Cardiac septum (tissue), 1 donor: ENCODE results near the gene SLC4A7. TPM values are rescaled to one million over a fixed set of nuclear protein-coding genes. Genes with fewer than 3 reads are reported as not detected.
"Not testable (repeated sequence)": the region's sequence is repeated elsewhere in the genome, so short reads cannot be mapped to it uniquely, and the experiment has no call there.

ENCODE experiments used
- DNase-seq: peaks from one replicate; pipeline ENCODE4 v3.0.0-alpha.2; 2020; ENCODE audit warnings: low spot score
- intact Hi-C: fragments of 100-400 bp; cut with DNase I; formaldehyde crosslinking; loops from one replicate; pipeline ENCODE4 v1.14.0; 2022
- total RNA-seq: library from RNA; stranded (reverse); fragmentation: NEBNext Ultra II Directional; extraction: Animal tissue kit (Norgen Biotek cat#: 25700); gene quantifications from one replicate; pipeline ENCODE4 v1.2.1, GENCODE V29; 2021
- donor health status: DM: no; HTN: no; CAD: no.

SLC4A7 gene
- total RNA-seq, 1 donor from 2014 or later, result 13.5 TPM

- DNase-seq, result no peak
- intact Hi-C loops, result no loop called here
Measured at GRCh38 chr3:27340534-27340933, 143.7 kb downstream of the SLC4A7 start.

- DNase-seq, result no peak
- intact Hi-C loops, result no loop called here
Measured at GRCh38 chr3:27335571-27335970, 148.6 kb downstream of the SLC4A7 start.

GRCh38 chr3:27333843-27334242 lies 150.3 kb downstream of the SLC4A7 start:
- DNase-seq, result no peak
- intact Hi-C loops, result no loop called here

GRCh38 chr3:27328982-27329762 lies 155.0 kb downstream of the SLC4A7 start:
- intact Hi-C loops, DNase-seq: not testable (repeated sequence)

DNA sequence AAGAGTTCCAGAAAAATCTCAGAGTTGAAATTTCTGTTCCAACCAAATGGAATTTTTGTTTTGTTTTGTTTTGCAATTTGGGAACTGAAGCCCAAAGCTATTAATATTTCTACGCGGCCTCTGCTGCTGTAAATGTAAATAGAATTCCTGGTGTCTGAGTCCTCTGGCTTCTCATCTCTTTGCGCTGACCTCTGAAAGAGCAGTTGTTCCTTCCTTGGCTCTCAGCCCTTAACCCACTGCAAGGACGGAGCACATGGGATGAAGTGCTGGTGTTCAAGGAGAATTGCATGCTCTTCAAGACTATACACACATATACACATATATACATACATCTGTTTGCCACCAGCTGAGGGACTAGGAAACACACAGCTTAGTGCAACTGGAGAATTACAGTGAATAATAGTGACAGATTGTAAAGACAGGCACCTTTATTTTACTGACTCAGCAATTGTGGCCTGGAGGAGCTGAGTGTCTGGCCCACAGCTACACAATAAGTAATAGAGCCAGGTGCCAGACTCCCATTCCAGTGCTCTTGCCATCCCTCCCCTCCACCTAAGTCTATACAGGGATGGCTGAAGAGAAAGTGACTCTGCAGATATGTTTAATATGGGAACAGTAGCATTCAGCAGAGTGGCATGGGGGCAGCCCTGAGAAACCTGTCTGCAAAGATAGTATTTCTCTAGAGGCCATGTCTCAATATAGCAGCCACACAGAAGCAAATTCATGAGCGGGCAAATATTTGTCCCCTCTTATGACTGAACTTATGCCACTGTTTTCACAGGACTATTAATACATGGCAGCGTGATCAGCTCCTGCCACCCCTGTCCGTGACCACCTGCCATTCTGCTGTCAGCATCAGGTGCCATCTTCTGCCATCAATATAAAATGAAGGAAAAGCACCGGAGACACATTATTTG lies 157.3 kb downstream of the SLC4A7 start:
- no peak for DNase-seq
- intact Hi-C loops, result loop anchor here (2.0 kb wide), 1 partner anchor 20 kb away; no protein-coding TSS in a partner anchor

DNA sequence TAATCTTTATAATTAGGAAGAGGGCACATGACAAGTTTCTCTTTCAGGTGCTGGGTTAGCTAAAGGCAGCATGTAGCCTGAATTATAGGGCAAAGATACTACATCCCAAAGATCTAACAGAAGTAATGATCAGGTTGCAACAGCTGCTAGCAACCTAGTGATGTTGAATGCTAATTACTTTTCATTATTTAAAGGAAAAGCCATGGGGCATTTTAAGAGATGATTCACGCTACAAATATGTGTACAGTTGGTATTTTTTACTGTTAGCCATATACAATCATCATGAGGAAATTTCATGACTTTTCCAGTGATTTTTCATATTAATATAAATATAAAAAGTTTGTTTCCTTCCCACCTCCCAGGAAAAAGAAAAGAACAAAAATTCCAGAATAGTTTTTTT lies 158.0 kb downstream of the SLC4A7 start:
- no peak for DNase-seq
- intact Hi-C loops, result loop anchor here (2.0 kb wide), 1 partner anchor 21 kb away; no protein-coding TSS in a partner anchor

DNA sequence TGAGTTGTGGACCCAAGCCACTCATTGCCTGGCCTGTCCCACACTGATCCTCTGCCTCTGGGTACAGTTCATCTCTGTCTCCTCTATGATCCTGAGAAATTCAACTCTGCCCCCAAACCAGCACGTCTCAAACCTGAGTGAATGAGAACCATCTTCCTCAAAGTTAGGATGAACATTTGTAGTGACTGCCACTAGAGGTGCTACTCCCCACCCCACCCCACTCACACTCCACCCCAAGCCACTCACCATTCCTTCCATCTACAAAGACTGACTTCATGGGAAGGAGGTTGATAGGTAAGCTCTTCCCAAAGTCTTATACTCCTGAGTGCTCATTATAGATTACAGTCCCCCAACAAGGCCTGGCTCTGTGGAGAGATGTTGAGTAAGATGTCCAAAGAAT lies 158.8 kb downstream of the SLC4A7 start:
- intact Hi-C loops, result no loop called here
- no peak for DNase-seq

DNA sequence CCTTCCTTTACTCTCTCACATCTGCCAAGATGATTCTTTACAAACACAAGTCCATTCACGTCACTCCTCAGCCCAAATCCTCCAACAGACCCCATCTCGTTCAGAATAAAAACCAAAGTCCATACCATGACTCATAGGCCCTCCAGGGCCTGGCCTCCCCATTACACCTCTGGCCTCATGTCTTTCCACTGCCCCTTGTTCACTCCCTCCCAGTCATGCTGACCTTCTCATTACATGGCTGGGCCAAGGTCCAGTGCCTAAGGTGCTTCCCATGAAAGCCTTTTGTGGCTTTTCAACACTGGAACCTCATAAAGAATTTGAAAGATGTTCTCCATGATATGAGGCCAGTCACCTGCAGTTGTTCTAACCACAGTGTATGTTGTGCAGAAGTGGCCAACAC lies 159.5 kb downstream of the SLC4A7 start:
- intact Hi-C loops, result no loop called here
- DNase-seq, result no peak

DNA sequence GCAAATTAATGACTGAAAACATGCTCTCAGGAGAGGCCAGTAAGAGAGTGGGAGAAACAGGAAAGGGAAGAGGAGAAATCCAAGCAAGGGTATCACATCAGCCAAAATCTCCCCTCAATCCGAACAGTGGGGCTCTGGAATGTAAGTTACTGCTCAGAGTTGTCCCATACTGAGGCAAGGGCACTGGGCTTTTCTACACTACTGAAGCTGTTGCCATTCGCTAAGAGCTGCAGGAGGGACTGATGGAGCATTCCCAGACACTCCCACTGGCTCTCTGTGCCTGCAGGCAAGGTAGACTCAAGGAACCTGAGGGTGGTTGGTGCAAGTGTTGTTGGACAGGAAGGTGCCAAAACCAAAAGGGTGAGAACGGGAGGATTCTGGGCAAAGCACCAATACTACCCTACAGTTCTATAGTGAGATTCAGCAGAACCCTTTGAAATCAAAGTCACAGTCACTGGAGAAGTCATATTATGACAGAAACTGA lies 161.1 kb downstream of the SLC4A7 start:
- DNase-seq, result no peak
- intact Hi-C loops, result no loop called here

Other genes with a start within 250 kb of the SLC4A7 start
- gene NEK10, start 115.0 kb downstream of the SLC4A7 start, total RNA-seq, result 3.3 TPM
- not detected for gene EOMES, start 237.9 kb upstream of the SLC4A7 start, total RNA-seq